IMR-90 (cell line): Measurements from ENCODE around the gene KLHL8. TPM values are rescaled to one million over a fixed set of nuclear protein-coding genes. Genes with fewer than 3 reads are reported as not detected.

Experiments used
- ATAC-seq: fragments of 200-7000 bp; cut with Tn5 transposase; 2 replicates; pipeline ENCODE4 v1.9.1; 2020; ENCODE audit warnings: low read depth, mild to moderate bottlenecking, moderate library complexity
- BruUV-seq: library from RNA; stranded (reverse); fragments of 400-500 nt; replicated peaks from 2 replicates; lab custom pipeline; 2021; lab: Mats Ljungman, UMichigan
- CTCF ChIA-PET: fragments of 300-600 bp; formaldehyde crosslinking; extraction: SDS; loops from one replicate; lab custom pipeline; 2021; ENCODE audit warnings: antibody characterized with exemption; lab: Yijun Ruan, JAX
- POLR2A ChIA-PET: fragments of 300-600 bp; sonication (Branson Sonifier 250); formaldehyde crosslinking; loops from one replicate; lab custom pipeline; 2022; ENCODE audit warnings: antibody characterized with exemption; ENCODE audit not compliant: unreplicated experiment; lab: Charles Lee
- DNase-seq: peaks from one replicate; pipeline ENCODE4 v3.0.0; 2013
- H2AFZ ChIP-seq: replicated peaks from 2 replicates; pipeline ENCODE3; 2013; ENCODE audit warnings: low read length, mild to moderate bottlenecking; ENCODE audit not compliant: poor library complexity
- H2AK5ac ChIP-seq: 2 replicates; pipeline ENCODE4 v1.6.1; 2013; ENCODE audit warnings: low read depth, low read length, inconsistent platforms
- H2AK9ac ChIP-seq: replicated peaks from 2 replicates; pipeline ENCODE3; 2013; ENCODE audit warnings: mild to moderate bottlenecking, low read depth, low read length, moderate library complexity; ENCODE audit not compliant: poor library complexity
- H2BK120ac ChIP-seq: 2 replicates; pipeline ENCODE4 v1.6.1; 2013; ENCODE audit warnings: low read depth, low read length, inconsistent platforms
- H2BK15ac ChIP-seq: 3 replicates; pipeline ENCODE4 v1.6.1; 2013; ENCODE audit warnings: low read depth, low read length, inconsistent platforms
- H2BK20ac ChIP-seq: 2 replicates; pipeline ENCODE4 v1.6.1; 2013; ENCODE audit warnings: low read depth, mild to moderate bottlenecking, inconsistent platforms, low read length, moderate library complexity
- H2BK5ac ChIP-seq: 2 replicates; pipeline ENCODE4 v1.6.1; 2013; ENCODE audit warnings: mild to moderate bottlenecking, low read depth, low read length, inconsistent platforms; ENCODE audit not compliant: poor library complexity, severe bottlenecking
- H3K14ac ChIP-seq: replicated peaks from 2 replicates; pipeline ENCODE4 v1.6.1; 2013; ENCODE audit warnings: low read depth, low read length, inconsistent platforms
- H3K18ac ChIP-seq: 2 replicates; pipeline ENCODE4 v1.6.1; 2013; ENCODE audit warnings: low read depth, low read length, control low read depth
- H3K23ac ChIP-seq: 2 replicates; pipeline ENCODE4 v1.6.1; 2013; ENCODE audit warnings: low read depth, low read length, inconsistent platforms
- H3K27ac ChIP-seq: 2 replicates; pipeline ENCODE4 v1.5.1; 2013; ENCODE audit warnings: mild to moderate bottlenecking, control low read depth, low read length; ENCODE audit not compliant: insufficient read depth
- H3K27me3 ChIP-seq: 2 replicates; pipeline ENCODE4 v1.6.1; 2013; ENCODE audit warnings: low read length; ENCODE audit not compliant: control insufficient read depth, insufficient read depth
- H3K36me3 ChIP-seq: 2 replicates; pipeline ENCODE4 v1.6.1; 2013; ENCODE audit warnings: low read length, mixed read lengths; ENCODE audit not compliant: control insufficient read depth, insufficient read depth
- H3K4ac ChIP-seq: 2 replicates; pipeline ENCODE4 v1.6.1; 2013; ENCODE audit warnings: low read depth, low read length, inconsistent platforms
- H3K4me1 ChIP-seq: 2 replicates; pipeline ENCODE4 v1.6.1; 2013; ENCODE audit warnings: low read length, mixed read lengths; ENCODE audit not compliant: control insufficient read depth, insufficient read depth
- H3K4me2 ChIP-seq: 2 replicates; pipeline ENCODE4 v1.6.1; 2013; ENCODE audit warnings: low read depth, mild to moderate bottlenecking, control low read depth, low read length, moderate library complexity
- H3K4me3 ChIP-seq: 2 replicates; pipeline ENCODE4 v1.5.1; 2013; ENCODE audit warnings: low read depth, mild to moderate bottlenecking, control low read depth, low read length, moderate library complexity; ENCODE audit not compliant: insufficient read depth
- H3K56ac ChIP-seq: 2 replicates; pipeline ENCODE4 v1.6.1; 2013; ENCODE audit warnings: low read length, inconsistent platforms; ENCODE audit not compliant: insufficient read depth; ENCODE audit errors: extremely low read depth
- H3K79me1 ChIP-seq, 2 experiments: 2 replicates each; pipeline ENCODE4 v1.6.1; 2013; ENCODE audit warnings: low read length in 2 of 2, inconsistent platforms in 1 of 2, low read depth in 1 of 2
- H3K9ac ChIP-seq: 2 replicates; pipeline ENCODE4 v1.6.1; 2013; ENCODE audit warnings: low read depth, low read length, control low read depth
- H3K9me1 ChIP-seq: 2 replicates; pipeline ENCODE4 v1.6.1; 2013; ENCODE audit warnings: low read length, inconsistent platforms; ENCODE audit not compliant: insufficient read depth
- H3K9me3 ChIP-seq: 2 replicates; pipeline ENCODE4 v1.6.1; 2013; ENCODE audit warnings: low read length; ENCODE audit not compliant: control insufficient read depth, insufficient read depth
- H4K20me1 ChIP-seq: 2 replicates; pipeline ENCODE4 v1.6.1; 2013; ENCODE audit warnings: low read length, inconsistent platforms; ENCODE audit not compliant: insufficient read depth
- H4K5ac ChIP-seq: 2 replicates; pipeline ENCODE4 v1.6.1; 2013; ENCODE audit warnings: mild to moderate bottlenecking, low read depth, low read length, control low read depth
- H4K8ac ChIP-seq, 2 experiments: 2 replicates each; pipeline ENCODE4 v1.6.1; 2013; ENCODE audit warnings: low read depth in 2 of 2, low read length in 2 of 2, control low read depth in 1 of 2, inconsistent platforms in 1 of 2
- H4K91ac ChIP-seq: 2 replicates; pipeline ENCODE4 v1.6.1; 2013; ENCODE audit warnings: low read depth, low read length, inconsistent platforms; ENCODE audit not compliant: insufficient read depth
- CEBPB ChIP-seq: IDR thresholded peaks from 2 replicates; pipeline ENCODE4 v1.6.1; 2012; ENCODE audit warnings: low read depth, low read length, improper control_type of control experiment
- MAFK ChIP-seq: IDR thresholded peaks from 2 replicates; pipeline ENCODE4 v1.6.1; 2012; ENCODE audit warnings: low read depth, low read length, improper control_type of control experiment
- WGBS, 2 experiments: methylation state at CpG; one replicate each; pipeline versions ENCODE4 v1.1.5 to v1.1.7; 2013; ENCODE audit warnings: missing lambda C conversion rate in 2 of 2; ENCODE audit not compliant: insufficient read length in 1 of 2; ENCODE audit errors: extremely low coverage in 2 of 2; 5-methylcytosine and 5-hydroxymethylcytosine counted together
- dilution Hi-C: fragments of 300-500 bp; cut with HindIII; formaldehyde crosslinking; loops from one replicate; pipeline ENCODE4 v1.14.3; 2018; ENCODE audit warnings: low sequenced_read_pairs; ENCODE audit not compliant: unreplicated experiment
- in situ Hi-C: fragments of 300-500 bp; cut with MboI; formaldehyde crosslinking; loops from 3 replicates; pipeline ENCODE4 v1.14.3; 2019; ENCODE audit warnings: low sequenced_read_pairs, inconsistent platforms, mixed read lengths
- intact Hi-C: fragments of 100-400 bp; cut with micrococcal nuclease; formaldehyde crosslinking; loops from 2 replicates; pipeline ENCODE4 v1.10.0; 2022
- polyA plus RNA-seq, 3 experiments: library from polyadenylated mRNA; depleted of rRNA; stranded (reverse); fragments of >200 nt; gene quantifications; 2 replicates each; pipeline ENCODE4 v1.2.3, GENCODE V29; 2012; ENCODE audit warnings: low replicate concordance in 1 of 3
- total RNA-seq: library from RNA; depleted of rRNA; stranded (reverse); fragments of >200 nt; gene quantifications from 2 replicates; pipeline ENCODE4 v1.2.3, GENCODE V29; 2012

KLHL8 gene
- total and polyA plus RNA-seq, 2 of the 4 experiments (the other 2 are of a cell fraction): 3.1 to 9.5 TPM

GRCh38 chr4:87232216-87232615 is 11.8 kb upstream of the KLHL8 start:
- H3K27ac ChIP-seq: no peak overlapping the region
- no peak overlapping the region for H3K4ac ChIP-seq
- peaks cover 6% of the 10 kb centered on the region for H3K4me1 ChIP-seq
- no peak overlapping the region for H3K4me2 ChIP-seq
- no peak overlapping the region for H2AK5ac ChIP-seq
- no peak overlapping the region for H3K56ac ChIP-seq
- H3K27me3 ChIP-seq: no peaks in the 10 kb centered on the region
- in situ Hi-C loops (loop anchor here (5.0 to 25.0 kb wide), 2 partner anchors 310 to 720 kb away; no protein-coding TSS in a partner anchor), dilution Hi-C loops (no loop called here), intact Hi-C loops (no loop called here)
- H3K9me1 ChIP-seq: peaks cover 2% of the 10 kb centered on the region; the same call in 1 of the 2 replicates
- no peak overlapping the region for H3K9ac ChIP-seq
- H3K18ac ChIP-seq: no peak overlapping the region
- no CpG with 5 or more reads among the region's 2 CpGs for WGBS, 2 experiments
- no peak overlapping the region for H4K8ac ChIP-seq
- no peak overlapping the region for H2AFZ ChIP-seq
- DNase-seq (no peak), ATAC-seq (no peak)
- CTCF ChIA-PET: no interaction called here
- H3K23ac ChIP-seq: no peak overlapping the region
- no peak overlapping the region for H3K4me3 ChIP-seq
- BruUV-seq: no TSS peak
- no peak overlapping the region for H2AK9ac ChIP-seq
- no peak overlapping the region for H2BK20ac ChIP-seq
- H2BK120ac ChIP-seq: no peak overlapping the region
- no peak overlapping the region for H4K91ac ChIP-seq
- H3K14ac ChIP-seq: no peak overlapping the region
- H4K20me1 ChIP-seq: no peaks in the 10 kb centered on the region
- POLR2A ChIA-PET: no interaction called here
- TF ChIP-seq MAFK: no peak
- peak; percentile 26; the same call in 1 of the 2 replicates for TF ChIP-seq CEBPB
- no peak overlapping the region for H2BK5ac ChIP-seq
- H4K5ac ChIP-seq: no peak overlapping the region
- H2BK15ac ChIP-seq: no peak overlapping the region
- H3K36me3 ChIP-seq: no peaks in the 10 kb centered on the region
- no peaks in the 10 kb centered on the region for H3K9me3 ChIP-seq
- H3K79me1 ChIP-seq: no peaks in the 10 kb centered on the region
